ENCODE measurements around the gene HMGCLL1.

The HMGCLL1 gene

DNA sequence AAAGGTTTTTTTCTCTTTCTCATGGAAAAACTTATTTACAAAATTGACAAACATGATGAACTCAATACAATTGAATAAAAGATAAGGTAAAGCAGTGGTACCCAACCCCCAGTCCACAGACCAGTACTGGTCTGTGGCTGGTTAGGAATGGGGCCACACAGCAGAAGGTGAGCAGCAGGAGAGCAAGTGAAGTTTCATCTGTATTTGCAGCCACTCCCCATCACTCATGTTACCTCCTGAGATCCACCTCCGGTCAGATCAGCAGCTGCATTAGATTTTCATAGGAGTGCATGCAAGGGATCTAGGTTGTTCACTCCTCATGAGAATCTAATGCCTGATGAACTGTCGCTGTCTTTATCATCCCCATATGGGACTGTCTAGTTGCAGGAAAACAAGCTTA, 47.5 kb downstream of the HMGCLL1 start:
- DNase-seq (ENCODE audit: low read depth) = no peak

DNA sequence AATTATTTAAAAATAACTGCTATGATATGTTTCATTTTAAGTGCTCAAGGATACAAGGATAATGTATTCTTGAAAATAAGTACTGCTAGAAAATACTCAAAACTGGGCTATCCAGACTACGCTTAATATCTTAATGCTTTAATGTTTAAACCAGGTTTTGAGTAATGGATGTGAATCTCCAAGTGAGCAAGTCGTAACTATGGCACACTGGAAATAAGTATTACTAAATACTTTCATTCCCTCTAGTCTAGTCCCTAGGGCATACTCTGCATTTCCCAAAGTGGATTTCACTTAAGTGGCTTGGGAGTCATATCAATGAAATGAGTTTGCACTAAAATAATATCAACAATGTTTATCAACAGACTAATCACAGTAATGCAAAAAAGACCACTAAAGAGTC, 48.1 kb downstream of the HMGCLL1 start:
- DNase-seq (ENCODE audit: low read depth) = no peak

DNA sequence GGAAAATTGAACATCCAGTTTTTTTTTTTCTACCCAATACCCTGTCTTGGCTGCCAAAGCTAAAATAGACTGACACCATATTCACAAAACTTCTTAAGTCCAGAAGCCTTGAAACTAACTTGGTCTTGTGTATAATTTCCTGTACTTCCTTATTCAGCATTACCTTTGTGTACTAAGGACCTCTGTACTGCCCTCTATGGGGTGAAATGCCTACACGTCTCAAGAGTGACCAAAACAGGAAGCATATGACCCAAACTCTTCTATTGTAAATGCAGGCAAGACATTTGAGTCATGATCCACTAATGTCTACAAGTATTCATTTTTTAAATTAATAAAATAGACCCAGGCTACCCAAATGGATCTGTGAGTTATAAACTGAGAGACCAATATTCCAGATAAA, 50.4 kb downstream of the HMGCLL1 start:
- DNase-seq (ENCODE audit: low read depth) = peak; percentile 62

DNA sequence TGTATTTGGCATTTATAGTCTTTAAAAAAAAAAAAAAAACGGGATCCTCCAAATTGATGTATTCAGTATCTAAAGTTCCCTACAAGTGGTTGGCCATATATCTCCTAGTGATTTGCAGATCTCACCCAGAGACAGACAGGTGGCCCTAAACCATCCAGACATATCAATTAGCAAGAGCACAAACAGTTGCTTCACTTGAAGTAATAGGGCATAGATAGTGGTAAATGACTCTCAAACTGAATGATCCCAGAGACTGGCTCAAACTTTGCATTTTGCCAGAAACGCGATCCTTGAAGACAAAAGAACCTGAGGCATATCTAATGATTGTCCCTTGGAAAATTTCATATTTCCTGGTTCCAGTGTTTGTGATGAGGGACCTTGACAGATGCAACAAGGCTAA, 54.6 kb downstream of the HMGCLL1 start:
- DNase-seq (ENCODE audit: low read depth) = no peak

DNA sequence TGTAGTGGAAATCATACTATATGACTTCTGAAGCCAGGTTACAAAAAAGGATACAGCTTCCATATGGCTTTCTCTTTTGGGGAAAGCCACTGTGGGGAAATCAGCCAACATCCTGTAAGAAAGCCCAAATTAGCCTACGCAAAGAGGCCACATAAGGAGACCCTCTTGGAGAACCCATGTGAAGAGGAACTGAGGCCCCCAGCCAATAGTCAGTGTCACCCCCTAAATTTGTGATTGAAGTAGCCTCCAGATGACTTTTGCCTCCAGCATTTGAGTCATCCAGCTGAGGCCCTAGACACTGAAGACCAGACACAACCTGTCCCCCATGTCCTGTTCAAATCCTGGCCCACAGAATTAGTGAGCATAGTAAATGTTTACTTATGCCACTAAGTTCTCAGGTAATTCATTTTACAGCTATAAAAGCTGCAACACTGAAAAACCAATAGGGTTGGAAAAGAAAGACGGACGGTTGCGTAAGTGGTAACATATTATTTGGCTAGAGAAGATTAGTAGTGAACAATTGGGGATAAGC, 60.4 kb downstream of the HMGCLL1 start:
- no peak for DNase-seq (ENCODE audit: low read depth)

DNA sequence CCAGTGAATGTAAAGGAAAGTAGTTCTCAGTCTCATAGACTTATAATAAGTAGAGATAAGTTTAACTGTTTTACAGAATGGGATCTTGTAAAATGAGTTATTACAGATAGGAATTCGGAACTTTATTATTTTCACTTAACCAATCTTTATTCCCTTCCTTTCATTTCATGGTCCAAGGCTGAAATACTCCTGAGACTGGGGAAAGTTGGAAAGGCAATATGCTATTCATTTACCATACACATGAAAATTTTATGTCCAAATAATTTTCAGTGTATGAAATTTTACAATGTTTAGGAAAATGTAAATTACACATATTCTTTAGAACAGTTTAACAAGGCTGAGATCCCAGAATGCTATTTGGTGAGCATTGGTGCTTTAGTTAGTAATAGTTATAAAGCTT, 62.3 kb downstream of the HMGCLL1 start:
- no peak for DNase-seq (ENCODE audit: low read depth)

DNA sequence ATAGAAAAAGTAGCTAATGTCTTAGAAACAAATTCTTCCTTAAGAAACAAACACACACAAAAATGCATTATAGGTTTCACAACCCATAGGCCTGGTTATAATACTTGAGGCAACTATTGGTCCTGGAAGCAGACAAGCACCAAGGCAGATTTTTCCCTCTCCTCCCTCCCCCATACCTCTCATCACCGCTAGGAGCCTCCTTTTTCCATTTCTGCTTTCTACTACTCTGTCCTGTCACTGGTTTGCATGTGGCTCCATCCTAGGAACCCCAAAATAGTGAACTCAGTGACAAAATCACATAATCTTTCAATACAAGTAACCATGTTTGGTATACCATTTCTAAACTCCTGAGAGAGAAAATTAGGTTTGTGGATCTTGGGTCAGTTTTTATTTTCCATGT, 66.1 kb downstream of the HMGCLL1 start:
- no peak for DNase-seq (ENCODE audit: low read depth)

DNA sequence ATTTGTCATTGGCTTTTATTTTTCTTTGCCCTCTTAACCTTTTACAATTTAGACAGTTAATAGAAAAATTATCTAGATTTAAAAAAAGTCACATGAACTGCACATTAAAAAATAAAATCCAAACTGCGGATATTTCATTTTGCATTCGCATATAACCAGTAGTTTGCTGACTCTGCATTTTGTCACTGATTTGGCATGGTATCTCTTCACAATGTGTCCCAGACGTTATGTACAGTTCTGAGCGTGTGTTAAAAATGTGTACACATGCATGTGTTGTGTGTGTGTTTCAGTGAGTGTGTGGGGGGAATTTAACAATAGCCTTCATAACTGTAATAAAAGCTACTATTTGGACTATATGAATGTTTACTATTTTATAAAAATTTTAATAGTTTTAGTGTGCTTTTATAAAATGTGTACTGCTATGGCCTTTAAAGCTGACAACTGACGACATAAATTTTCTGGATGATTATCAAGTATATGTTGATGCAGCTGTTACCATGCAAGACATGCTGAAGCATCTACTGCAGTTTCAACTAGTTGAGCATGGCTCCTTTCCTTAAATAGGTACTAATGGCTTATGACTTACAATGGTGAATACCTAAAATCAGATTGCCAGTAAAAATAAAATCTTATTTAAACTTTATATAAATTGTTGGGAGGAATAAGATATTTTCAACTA, 67.7 kb downstream of the HMGCLL1 start:
- DNase-seq (ENCODE audit: low read depth) = no peak

DNA sequence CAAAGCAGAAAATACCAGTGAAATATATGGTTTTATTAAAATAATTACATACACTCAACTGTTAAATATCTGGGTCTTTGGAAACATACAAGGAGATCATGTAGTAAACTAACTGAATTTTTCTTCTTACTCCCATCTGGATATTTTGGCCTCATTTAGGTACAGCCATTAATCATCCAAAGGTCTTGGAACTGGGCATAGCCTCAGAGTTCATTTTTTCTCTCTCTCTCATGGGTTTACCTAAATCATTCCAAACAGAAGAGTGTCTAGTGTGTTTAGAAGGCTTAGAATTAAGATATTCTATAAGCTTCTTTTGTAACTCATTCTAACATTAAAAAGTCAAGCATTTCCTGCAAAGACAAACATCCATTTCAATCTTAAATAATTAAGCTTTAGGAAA, 79.4 kb downstream of the HMGCLL1 start:
- no peak for DNase-seq (ENCODE audit: low read depth)

DNA sequence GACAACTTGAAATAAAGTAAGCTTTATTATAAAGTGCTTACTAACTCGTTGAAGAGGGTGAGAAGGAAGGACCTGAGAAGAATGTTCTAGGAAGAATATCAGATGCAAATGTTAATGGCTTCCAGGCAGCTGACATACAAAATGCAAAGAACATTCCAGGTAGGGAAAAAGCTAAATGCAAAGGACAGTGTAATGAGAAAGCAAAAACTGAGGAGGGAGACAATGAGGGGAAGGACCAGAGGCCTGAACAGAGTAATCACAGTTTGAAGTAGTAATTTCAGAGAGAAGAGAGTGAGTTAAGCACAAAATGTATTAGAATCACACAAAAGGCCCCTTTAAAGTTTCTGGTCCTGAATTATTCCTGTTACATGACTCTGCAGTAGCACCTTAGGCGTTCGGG, 81.3 kb downstream of the HMGCLL1 start:
- DNase-seq (ENCODE audit: low read depth) = no peak

DNA sequence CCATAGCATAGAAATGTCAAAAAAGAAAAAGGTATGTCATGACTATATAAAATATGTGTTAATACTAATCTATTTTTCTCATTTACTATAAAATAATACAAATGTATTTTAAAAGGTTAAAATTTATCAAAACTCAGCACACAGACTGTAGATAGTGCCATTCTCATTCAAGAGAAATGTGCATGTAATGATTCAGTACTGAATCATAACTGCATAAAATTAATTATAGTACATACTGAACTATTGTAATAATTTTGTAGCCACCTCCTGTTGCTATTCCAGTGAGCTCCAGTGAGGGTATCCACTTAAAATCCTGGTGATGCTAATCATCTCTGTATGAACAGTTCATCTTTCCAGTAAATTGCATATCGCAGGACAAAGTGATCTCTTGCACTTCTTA, 82.8 kb downstream of the HMGCLL1 start:
- DNase-seq (ENCODE audit: low read depth) = no peak

DNA sequence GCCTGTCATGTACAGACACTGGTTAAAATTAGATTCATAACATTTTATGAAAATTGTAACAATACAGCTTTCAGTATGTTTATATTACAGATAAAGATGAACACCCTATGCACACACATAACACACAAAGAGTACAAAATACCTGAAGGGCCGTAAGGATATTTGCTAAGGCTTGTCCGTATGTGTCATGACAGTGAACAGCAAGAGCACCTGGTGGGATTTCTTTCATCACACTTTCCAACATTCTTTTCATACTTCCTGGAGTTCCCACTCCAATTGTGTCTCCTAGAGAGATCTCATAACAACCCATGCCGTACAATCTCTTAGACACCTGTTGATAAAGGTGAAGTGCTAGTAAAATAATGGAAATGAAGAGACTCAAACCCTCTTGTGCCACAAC, 83.7 kb downstream of the HMGCLL1 start:
- no peak for DNase-seq (ENCODE audit: low read depth)

DNA sequence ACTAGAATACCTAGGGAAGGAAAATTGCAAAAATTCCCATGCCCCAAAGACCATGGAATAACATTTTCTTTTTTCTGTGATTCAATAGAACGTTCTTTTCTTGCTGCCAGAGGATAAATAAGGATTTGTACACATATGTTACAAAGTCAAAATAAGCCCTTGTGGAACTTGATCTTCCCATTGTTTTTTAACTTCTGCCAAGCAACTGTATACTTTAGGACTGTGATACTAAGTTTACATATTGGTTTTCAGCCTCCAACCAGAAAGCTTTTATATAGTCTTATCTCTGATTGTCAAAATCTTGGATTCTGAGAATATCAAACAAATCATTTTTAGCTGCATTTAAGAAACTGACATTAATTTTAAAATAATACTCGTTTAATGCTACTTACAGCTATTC, 84.6 kb downstream of the HMGCLL1 start:
- DNase-seq (ENCODE audit: low read depth) = no peak

DNA sequence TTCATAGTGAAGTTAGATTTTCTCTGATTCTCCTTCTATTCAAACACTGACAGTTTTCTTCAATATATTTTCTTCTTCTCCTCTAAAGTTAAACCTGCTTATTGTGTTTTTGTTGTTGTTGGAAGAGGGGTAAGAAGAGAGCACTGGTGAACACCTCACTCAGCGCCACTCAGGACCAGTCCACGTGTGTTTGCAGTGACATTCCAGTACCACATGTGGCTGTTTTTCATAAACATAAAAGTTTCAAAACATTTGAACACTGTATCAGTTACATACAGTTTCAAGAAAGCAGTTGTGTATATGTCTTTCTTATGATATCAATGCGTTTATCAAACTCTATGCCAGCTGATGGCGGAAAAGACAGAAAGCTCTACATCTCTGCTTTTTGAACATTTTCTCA, 86.7 kb downstream of the HMGCLL1 start:
- DNase-seq (ENCODE audit: low read depth) = no peak

DNA sequence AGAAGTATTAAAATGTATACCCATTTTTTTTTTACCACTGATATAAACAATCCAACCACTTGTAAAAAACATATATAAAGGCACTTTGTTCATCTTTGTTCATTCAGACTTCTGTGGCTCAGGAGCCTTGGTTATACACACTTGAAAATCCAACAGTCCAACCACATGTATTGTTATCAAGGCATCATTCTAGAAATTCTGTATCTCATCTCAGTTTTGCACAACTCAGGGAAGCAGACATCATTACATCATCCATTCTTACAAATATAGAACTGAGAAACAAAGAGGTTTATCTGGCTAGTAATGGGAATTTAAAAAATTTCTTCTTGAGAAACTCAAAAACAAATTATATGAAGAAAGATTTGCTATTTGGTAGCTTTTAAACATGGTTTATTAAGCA, 88.1 kb downstream of the HMGCLL1 start:
- no peak for DNase-seq (ENCODE audit: low read depth)

DNA sequence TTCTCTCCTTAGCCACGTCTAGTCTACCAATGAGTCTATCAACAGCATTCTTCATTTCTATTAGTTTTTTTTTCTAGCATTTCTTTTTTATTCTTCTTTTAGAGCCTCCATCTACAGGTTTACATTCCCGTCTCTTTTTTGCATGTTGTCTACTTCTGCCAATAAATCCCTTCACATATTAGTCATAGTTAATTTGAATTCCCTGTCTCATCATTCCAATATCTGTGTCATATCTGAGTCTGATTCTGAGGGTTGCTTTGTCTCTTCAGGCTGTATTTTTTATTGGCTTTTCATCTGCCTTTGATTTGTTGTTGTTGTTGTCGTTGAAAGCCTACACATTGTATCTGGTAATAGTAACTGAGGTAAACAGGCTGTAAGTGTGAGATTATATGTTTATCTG, 104.6 kb downstream of the HMGCLL1 start:
- DNase-seq (ENCODE audit: low read depth) = peak; percentile 34

DNA sequence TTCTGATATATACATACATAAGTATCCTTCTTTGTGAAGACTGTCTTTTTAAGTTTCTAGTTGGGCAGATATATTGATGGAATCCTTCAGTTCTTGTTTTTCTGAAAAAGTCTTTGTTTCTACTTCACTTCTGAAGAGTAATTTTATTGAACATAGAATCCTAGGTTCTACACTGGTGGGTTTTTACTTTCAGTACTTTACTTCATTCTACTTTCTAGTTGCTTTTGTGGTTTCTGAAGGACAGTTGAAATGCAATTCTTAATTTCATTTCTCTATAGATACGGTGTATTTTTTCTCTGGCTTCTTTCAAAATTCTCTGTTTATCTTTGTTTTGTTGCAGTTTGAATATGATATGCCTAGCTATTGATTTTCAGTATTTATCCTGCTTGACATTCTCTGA, 105.3 kb downstream of the HMGCLL1 start:
- no peak for DNase-seq (ENCODE audit: low read depth)

DNA sequence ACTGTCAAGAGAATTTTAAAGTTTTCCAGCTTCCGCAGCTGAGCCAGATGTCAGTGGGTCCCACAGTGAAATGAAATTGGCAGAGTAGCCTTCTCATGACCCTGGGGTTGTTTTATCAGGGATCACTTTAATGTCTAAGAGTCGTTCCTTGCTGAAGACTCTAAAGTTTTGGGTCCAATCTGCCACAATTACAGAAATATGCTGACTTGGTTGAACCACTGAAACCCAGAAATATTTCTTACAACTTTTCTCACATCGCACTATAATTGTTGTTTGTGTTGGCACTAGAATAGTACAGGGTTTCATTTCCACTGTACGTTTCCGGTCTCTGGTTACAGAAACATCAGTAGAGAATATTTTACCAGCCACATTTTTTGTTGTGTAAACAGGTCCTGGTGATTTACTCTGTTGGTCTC, 109.0 kb downstream of the HMGCLL1 start:
- peak; percentile 51 for DNase-seq (ENCODE audit: low read depth)

DNA sequence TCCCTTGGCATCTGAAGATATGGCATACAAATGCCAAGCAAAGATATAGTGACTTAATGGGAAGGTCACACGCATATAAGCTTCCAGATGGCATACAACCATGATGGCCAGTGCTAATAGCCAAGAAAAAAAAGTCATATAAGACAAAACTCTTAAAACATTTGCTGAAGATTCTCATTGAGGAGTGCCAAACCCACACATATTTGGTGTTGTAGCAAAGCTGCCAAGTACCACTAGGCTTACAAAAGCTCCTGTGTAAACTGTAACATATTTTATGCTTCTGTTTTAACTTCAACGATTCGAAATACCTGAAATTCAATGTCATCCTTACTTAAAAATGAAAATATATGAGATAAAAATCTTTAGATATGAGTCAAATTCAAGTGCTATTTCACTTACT, 123.0 kb downstream of the HMGCLL1 start:
- peak; percentile 17 for DNase-seq (ENCODE audit: low read depth)

DNA sequence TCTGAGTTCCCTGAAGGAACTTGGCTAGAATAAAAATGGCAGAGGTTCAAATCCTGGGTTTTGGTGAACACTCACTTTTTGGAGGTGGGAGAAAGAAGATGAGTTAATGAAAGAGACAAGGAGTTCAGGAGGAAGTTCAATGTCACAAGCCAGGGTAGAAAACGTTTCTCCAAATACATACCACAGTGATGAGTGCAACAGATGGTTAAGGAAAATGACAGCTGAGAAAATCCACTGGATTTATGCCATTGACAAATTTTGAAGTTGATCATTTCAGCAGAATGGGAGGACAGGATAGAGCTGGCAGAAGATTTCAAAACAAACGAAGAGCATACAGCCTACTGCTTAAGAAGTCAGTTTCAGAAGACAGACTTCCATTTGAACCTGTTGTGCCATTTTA, 129.0 kb downstream of the HMGCLL1 start:
- DNase-seq (ENCODE audit: low read depth) = peak; percentile 63

DNA sequence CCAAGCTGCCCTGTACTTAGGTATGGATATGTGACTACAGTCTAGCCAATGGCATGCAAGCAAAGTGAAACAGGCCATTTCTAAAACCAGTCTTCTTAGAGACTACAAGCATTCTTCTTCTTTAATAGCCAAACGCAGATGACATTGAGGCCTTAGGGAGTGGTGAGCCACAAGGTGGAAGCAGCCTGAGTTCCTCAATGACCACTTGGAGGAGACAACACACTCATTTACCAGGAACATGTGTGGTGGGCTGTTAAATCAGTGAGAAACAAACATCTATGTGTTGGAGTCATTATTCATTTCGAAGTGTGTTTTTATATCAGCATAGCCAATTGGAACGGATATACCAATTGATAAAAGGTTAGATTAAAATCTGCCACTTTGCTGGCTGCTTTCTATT, 129.8 kb downstream of the HMGCLL1 start:
- peak; percentile 5 for DNase-seq (ENCODE audit: low read depth)

DNA sequence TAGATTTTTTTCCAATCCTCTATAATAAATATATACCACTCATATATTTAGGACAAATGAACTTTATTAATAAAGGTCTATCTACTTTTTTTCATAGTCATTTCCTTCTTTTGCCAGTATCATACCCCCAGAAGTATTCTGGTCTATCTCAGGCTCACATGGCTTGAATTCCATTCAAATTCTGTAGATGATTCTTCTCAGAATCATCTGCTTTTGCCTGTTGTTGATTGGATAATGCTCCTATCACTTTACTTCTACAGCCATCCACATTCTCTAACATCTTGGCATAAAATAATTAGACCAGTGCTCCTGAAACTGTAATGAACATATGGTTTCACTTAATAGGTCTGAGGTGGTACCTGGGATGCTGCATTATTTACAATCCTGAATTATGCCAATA, 130.5 kb downstream of the HMGCLL1 start:
- peak; percentile 53 for DNase-seq (ENCODE audit: low read depth)

DNA sequence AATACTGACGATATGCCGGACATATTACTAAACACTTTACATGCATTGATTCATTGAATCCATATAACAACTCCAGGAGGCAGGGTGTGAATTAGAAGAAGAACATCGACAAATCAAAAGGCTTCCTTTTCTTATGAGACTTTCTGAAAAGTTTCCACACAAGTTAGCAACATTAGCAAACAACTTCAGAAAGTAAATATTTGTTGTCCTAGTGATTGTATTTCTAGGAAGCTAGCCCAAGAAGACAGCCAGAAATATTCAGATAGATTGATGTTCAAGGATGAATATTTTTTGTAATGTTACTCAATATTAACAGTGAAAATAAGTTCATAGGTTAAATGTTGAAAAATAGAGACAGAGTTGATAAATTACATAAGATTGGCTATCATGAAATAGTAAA, 131.1 kb downstream of the HMGCLL1 start:
- no peak for DNase-seq (ENCODE audit: low read depth)

DNA sequence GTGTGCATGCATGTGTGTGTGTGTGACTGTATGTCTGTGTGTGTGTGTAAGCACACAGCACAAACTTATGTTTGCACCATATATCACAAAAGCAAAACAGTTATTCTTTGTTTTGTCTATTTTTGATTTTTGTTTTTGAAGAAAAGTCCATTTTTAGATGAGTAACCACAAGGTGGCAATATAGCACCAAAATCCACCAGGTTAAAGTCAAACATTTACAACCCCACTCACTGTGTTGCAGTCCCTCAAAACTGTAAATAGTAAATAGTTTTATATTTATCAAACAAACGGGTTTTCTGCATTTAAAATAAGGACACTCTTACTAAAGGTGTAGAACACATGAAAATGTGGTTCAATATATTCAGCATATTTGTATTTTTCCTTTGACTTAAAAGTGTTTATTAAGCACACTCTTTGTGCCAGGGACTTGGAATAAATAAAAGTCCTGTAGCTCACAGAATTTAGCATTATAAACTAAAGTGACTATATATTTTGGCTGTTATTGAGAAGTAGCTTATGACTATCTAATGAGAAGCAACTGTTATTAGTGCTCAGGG, 133.3 kb downstream of the HMGCLL1 start:
- DNase-seq (ENCODE audit: low read depth) = peak; percentile 52
